ENCODE measurements around the gene TDP2.
"Not testable (repeated sequence)": the region's sequence is repeated elsewhere in the genome, so short reads cannot be mapped to it uniquely, and the experiment has no call there.

Gene TDP2

DNA sequence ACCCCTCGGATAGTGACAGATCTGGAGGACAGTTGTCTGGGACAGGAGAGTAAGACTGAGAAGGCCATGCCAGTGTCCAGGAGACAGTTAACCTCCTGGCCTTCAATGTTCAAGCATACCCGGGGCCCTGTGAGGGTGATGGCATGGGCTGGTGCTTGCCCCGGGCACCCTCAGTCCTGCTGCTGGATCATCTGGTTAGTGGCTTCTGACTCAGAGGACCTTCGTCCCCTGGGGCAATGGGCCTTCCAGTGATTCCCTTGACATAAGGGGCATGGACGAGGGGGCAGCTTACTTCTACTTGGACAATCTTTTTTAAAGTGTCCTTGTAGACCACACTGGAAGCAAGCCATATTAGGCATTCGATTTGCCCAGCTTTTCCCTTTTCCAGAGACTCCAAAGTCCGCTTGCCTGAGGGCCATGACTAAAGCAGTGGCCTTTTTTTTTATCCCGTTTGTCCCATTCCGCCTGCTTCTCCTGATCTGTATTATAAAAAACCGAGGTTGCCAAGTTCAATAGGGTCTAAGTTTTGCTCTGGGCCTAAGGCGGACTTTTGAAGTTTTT, 12.2 kb upstream of the TDP2 start:
- DNase-seq, result not testable (repeated sequence)

DNA sequence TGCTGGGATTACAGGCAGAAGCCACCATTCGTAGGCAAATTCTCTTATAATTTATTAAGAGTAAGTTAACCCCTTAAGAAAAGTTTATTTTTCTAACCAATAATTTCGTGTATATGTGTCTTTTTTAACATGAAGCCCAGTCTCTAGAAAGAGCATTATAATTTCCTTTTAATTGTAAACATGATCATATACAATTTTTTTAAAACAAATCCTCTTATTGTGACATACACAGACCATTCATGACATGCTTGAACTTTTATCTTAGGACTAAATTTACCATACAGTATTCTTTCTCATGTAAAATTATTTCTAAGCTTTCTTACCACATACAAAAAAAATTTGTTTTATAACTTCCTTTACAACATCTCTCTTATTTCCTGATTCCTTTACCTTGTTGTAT, 6.9 kb upstream of the TDP2 start:
- DNase-seq, result no peak

DNA sequence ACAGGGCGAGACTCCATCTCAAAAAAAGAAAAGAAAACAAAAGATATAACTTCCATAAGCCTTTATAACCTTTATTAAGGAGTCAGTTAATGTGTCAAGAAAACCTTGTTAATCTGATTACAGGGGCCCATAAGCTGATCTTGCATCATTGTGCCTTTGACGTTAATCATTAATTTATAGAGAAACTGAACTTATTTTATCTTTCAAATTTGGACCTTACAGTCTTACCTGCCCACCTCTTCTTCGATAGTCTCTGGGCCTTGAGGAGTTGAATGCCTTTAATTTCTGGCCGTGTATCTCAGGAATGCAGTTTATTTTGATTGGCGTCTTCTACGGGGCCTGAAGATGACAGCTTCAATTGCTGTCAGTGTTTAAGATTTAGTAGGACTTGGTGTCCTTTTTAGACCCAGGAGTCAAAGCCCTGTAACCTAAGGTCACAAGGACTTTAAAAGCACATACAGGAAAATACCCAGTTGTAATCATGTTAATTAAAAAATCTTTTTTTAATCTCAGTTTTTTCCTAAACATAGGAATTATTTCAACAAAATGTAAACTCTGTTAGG, 6.0 kb upstream of the TDP2 start:
- no peak for DNase-seq

DNA sequence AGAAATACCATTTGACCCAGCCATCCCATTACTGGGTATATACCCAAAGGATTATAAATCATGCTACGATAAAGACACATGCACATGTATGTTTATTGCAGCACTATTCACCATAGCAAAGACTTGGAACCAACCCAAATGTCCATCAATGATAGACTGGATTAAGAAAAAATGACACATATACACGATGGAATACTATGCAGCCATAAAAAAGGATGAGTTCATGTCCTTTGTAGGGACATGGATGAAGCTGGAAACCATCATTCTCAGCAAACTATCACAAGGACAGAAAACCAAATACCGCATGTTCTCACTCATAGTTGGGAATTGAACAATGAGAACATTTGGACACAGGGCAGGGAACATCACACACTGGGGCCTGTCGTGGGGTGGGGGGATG, 4.4 kb upstream of the TDP2 start:
- DNase-seq, result not testable (repeated sequence)

DNA sequence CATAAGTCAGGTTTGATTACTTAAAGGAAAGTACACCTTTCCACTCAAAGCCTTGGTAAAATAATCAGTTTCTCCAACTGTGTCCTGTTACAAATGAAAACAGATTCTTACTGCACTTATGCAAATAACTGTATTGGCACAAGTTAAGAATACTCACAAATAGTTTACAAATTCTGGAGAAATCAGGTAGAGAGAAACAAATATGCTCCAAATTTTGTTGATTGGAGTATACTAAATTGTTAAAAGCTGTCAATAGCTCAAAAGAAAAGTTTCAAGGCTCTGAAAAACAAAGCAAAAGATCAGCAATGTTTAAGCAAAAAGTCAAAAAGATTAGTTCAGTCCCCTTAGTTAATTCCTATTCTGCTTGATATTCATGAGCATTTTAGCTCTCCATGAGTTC, 3.8 kb upstream of the TDP2 start:
- DNase-seq, result not testable (repeated sequence)

DNA sequence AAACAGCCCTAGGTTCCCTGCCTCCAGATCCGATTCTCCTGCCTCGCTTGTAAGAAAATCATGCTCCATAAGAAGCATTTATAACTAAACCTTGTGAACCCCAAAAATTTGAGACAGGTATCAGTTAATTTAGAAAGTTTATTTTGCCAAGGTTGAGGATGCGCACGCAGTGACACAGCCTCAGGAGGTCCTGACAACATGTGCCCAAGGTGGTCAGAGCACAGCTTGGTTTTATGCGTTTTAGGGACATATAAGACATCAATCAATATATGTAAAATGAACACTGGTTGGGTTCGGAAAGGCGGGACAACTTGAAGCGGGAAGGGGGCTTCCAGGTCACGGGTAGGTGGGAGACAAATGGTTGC, 2.3 kb upstream of the TDP2 start:
- DNase-seq, result no peak

DNA sequence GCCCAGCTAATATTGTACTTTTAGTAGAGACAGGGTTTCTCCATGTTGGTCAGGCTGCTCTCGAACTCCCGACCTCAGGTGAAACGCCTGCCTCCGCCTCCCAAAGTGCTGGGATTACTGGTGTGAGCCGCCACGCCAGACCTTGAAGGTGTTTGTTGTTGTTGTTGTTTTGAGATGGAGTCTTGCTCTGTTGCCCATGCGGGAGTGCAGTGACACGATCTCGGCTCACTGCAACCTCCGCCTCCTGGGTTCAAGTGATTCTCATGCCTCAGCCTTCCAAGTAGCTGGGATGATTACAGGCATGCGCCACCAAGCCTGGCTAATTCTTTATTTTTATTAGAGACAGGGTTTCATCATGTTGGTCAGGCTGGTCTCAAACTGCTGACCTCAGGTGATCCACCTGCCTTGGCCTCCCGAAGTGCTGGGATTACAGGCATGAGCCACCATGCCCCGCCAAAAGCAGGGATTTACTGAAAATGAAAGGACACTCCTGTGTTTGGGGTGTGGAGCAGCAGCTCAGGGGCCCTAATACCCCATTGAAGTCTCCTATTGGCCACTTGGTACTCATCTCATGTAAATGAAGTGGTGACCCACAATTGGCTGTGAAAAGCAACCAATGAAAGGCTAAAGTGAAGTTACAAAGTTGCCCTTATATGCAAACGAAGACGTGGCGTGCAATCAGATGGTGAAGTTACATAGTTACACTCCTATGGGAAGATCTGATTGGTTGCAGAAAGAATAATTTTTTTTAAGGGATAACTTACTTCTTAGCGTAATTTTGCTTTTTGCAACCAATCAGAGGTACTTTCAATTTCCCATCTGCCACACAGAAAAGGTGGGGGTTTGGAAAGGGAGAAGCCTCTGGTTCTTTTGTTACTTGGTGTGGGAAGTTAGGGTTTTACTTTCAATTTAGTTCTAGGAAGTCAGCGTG, 1.6 kb upstream of the TDP2 start:
- not testable (repeated sequence) for DNase-seq

DNA sequence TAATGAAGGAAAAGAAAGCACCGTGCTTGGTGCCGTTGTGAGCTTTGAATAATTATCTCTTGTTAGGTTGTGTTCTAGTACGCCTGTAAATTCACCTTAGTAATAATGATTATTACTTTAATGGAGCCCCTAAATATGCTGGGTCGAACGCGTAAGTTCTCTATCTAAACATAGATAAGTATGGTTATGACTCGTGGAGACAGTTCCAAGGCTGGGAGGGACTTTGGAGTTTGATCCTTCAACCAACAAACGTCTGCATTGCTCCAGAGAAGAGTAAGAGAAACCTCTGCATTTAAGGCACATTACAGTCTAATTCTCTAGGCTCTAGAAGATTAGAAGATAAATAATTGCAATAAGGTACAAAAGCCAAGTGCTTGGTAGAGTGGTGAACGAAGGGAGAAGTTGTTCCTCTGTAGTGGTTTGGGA, 692 bp upstream of the TDP2 start:
- DNase-seq, result no peak

DNA sequence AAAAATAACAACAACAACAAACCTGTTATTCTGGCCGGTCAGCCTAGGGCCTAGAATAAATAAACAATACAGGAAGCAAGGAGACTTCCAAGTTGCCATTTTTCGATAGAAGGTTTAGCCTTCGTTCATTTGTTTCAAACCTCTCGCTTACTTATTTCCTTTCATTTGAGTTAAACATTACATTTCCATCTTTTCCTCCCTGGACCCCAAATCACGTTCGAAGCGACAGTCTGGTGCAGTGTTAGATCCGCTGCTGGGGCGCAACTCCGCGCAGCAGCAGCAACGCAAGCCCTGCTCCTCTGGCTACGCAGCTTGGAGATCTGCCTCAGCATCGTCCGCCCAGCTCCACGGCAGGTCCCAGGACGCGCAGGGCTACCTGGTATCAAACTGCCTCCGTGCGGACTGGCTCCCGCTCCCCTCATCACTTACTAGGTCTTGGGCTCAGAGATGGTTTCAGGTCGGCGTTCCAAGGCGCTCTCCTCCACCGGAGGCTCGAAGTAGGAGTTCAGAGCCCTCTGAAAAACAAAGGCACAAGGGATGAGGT, 530 bp downstream of the TDP2 start:
- DNase-seq, result no peak

DNA sequence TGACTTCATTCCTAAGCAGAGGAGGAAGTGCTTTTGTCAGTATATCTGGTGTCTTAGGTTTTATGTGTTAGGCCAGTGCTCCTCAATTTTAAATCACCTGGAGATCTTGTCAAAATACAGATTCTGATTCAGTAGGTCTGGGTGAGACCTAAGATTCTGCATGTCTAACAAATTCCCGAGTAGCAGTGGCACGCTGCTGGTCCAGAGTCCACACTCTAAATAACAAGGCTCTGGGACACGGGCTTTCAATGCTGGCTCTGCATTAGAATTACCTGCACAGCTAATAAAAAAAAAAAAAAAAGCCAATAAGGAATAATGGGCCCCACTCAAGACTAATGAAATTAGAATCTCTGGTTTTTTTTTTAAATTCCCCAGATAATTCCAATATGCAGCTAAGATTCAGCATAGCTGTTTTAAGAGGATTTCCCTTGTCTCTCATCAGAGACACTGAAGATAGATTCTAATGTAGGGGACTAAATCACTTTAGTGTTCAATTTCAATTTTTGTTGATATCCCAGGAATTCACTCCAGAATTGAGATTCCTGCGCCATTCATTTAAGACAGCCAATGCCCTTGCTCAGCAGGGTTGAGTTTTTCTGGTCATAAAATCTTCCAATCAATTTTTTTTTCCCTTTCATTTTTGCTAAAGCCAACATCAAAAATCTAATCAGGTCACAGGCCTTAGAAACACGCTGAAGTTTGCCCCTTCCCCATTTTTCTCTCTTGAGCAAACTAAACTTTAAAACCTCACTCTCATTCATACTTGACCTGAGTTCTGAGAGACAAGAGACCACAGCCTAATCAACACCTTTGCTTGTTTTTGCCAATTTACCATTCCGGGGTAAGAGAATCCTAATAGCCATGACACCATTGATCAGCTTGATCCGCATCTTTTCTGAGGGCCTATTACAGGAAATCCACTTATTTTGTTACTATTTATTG, 2.4 kb downstream of the TDP2 start:
- DNase-seq, result no peak

DNA sequence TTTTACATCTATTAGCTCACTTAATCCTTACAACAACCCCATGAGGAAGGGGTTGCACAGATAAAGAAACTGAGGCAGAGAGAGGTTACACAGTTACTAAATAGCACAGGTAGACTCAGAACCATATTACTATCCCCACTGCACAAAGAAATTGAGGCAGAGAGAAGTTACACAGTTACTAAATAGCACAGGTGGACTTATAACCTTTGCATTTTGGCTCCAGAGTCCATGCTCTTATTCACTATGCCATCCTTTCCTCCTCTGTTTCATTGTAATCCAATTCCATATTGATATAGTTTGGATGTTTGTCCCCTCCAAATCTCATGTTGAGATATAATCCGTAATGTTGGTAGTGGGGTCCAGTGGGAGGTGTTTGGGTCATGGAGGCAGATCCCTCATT, 3.5 kb downstream of the TDP2 start:
- no peak for DNase-seq

DNA sequence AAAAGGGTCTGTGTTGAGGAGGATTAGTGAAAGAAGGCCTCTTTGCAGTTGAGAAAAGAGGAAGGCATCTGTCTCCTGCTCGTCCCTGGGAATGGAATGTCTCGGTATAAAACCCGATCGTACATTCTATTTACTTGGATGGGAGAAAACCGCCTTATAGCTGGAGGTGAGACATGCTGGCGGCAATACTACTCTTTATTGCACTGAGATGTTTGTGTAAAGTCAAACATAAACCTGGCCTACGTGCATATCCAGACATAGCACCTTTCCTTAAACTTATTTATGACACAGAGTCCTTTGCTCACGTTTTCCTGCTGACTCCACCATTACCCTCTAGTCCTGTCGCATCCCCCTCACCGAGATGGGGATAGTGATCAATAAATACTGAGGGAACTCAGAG, 4.5 kb downstream of the TDP2 start:
- DNase-seq, result no peak

DNA sequence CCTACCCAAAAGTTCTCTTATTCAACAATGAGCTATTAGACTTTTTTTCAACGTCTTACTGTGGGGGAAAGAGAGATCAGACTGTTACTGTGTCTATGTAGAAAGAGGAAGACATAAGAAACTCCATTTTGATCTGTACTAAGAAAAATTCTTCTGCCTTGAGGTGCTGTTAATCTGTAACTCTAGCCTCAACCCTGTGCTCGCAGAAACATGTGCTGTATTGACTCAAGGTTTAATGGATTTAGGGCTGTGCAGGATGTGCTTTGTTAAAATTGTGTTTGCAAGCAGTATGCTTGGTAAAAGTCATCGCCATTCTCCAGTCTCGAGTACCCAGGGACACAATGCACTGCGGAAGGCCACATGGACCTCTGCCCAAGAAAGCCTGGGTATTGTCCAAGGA, 4.9 kb downstream of the TDP2 start:
- DNase-seq, result not testable (repeated sequence)

DNA sequence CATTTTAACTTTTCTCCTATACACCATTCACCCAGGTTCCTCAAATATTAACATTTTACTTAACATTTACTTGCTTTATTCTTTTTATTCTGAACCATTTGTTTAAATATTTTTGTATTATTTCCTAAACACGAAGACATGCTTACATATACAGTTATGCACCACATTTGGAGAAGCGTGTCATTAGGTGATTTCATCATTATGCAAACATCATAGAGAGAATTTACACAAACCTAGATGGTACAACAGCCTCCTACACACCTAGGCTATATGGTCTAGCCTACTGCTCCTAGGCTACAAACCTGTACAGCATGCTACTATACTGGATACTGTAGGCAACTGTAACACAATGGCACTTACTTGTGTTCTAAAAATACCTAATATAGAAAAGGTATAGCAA, 6.6 kb downstream of the TDP2 start:
- no peak for DNase-seq

DNA sequence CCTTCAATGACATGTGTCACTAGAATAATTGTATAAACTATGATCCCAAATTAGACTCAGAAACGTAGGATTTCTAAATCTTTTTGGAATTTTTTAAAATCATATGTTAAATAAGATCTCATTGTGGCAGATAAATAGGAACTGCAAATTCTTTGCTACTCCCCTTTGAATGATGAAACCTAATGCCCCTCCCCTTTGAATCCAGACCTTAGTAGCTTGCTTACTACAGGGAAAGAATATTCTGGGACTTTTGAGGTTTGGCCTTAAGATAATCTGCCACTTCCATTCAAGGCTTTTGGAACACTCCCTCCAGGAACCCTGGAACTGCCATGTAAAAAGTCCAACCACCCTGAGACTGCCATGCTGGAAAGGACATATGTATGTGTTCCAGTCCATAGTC, 7.1 kb downstream of the TDP2 start:
- DNase-seq, result no peak

DNA sequence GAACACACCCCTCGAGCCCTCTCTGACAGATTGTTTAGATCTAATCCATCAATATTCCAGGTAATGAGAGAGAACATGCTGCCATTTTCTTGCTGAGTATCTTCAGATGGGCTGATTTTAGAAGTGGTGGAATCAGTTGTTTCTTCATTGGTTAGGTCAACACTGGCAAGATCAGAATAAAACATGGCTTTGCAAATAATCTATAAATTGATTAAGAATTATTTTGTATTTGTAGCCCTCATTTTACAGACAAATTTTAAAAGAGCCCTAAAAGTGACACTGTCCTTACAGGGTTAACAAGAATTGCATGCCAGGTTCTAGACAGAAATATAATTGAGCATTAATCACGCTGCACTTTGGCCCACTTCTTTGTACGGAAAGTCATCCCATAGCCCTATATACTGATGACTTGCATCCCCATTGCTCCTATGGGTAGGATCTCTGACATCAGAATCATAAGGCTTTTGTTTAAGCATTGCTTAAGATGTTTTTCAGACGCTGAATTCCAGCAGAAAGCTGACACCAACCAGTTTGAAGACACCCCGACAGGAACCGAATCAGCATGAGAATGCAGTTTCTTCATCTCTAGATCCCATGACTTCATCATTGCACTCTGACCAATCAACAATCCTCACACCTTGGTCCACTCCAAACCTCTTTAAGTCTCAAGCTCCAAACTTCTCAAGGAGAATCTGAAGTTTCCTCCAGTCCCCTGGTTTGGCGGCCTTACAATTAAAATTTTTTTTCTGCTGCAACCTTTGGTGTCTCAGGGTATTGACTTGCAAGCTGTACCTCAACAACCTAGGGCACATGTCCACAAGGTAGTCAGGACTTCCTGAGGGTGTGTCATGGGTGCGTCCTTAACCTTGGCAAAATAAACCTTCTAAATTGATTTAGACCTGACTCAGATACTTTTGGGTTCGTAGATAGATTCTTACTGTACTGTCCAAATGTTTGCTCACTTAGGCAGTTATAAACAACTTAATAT, 7.8 kb downstream of the TDP2 start:
- no peak for DNase-seq

DNA sequence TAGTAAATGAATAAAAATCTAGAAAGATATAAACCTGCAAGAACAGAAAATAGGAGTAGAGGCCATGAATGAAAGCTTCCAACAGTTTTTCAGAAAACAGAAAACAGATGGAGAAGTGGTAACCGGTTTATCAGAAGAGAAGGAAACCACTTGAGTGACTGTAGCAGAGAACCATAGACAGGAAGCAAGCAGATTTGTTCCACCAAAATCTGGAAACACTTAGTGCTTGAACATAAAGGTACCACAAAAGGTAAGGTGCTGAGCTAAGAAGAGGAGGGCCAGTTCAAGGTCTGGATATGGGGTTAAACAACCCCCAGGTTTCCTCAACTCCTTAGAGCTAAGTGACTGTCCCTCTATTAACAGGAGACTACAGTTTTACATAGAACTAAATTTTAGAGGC, 11.5 kb downstream of the TDP2 start:
- no peak for DNase-seq

DNA sequence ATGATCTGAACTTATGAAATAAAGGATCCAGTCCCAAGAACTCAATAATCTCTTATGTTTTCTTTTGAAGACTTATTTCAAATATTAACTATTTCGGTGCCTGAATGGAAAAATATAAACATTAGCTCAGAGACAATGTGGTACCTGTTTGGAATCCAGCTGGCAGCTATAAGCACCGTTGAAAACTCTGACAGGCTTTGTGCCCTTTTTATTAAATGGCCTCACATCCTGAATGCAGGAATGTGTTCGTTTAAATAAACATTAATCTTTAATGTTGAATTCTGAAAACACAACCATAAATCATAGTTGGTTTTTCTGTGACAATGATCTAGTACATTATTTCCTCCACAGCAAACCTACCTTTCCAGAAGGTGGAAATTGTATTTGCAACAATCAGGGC, 16.3 kb downstream of the TDP2 start:
- no peak for DNase-seq

DNA sequence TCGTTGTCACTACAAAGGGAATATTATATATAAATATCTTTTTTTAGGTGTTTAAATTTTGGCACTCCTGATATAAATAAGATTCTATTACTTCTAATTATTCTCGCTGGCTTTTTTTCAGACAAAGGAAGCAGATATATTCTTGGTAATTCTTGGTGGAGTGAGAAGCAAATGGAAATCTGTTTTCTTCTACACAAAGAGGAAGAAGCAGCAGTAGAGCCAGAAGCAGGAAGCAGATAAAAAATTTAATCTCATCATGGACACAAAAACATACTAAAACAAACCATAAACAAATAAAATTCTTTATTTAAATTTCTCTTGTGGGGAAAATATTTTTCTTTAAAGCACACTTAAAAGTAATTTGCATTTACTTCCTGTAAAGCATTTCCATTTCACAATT, 17.0 kb downstream of the TDP2 start:
- DNase-seq, result no peak

DNA sequence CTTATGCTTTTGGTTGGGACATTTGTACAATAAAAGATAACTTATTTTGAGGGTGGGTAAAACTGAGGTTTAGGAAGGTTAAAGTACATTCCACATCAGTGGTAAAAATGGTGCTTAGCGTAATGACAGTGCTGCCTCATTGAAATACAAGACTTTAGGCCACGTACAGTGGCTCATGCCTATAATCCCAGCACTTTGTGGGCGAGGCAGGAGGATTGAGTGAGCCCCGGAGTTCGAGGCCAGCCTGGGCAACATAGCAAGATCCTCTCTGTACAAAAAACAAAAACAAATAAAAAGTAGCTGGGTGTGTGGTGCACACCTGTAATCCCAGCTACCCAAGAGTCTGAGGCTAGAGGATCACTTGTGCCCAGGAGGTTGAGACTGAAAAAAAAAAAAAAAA, 18.4 kb downstream of the TDP2 start:
- no peak for DNase-seq

DNA sequence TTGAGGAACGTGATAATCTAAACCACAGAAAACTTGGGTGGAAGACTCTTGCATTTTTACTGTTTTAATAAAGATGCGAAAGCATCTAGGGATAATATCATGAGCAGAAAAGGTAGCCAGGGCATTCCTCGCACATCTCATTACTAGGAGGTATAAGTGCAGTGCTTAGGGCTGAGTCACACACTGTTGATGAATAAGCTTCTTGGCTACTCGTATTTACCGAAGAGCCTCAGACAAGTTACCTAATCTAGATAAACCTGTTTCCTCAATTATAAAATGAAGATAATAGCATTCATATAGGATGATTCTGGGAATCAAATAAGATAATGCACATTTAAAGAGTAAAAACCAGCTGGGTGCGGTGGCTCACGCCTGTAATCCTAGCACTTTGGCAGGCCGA, 19.9 kb downstream of the TDP2 start:
- DNase-seq, result no peak

DNA sequence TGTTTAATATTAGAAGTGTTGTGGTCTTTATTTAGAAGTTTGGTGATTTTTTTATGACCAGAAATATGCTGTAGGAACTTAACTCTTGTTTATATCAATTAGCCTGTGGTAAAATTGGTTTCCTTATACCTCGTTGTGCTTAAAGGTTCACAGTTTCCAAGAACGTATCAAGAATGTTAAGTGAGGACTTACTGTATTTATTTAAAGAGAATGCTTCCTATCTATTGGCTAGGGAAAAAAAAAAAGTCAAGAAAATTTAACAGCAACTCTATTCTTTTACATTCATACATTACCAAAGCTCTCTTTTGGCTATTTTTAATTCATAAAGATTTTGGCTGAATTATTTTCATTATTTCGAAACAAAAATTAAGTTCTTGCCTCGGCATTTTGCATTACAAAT, 22.3 kb downstream of the TDP2 start:
- no peak for DNase-seq
